HG02885 (cell line): ENCODE results near the gene ASB13.

Experiments used
- ATAC-seq: cut with Tn5 transposase; IDR thresholded peaks from one replicate; pipeline ENCODE4 v1.9.1; 2021; ENCODE audit warnings: mild to moderate bottlenecking; ENCODE audit not compliant: unreplicated experiment, poor library complexity

The ASB13 gene

GRCh38 chr10:5670662-5671375, 4.4 kb upstream of the ASB13 start:
- no peak for ATAC-seq

GRCh38 chr10:5669604-5670003, 3.2 kb upstream of the ASB13 start:
- no peak for ATAC-seq

GRCh38 chr10:5668429-5668828, 2.0 kb upstream of the ASB13 start:
- ATAC-seq, result no peak

GRCh38 chr10:5666841-5667630, 641 bp upstream of the ASB13 start:
- peak; percentile 3 for ATAC-seq

- no peak for ATAC-seq
Measured at GRCh38 chr10:5665373-5666007, 905 bp downstream of the ASB13 start.

- ATAC-seq, result no peak
Measured at GRCh38 chr10:5663692-5664427, 2.5 kb downstream of the ASB13 start.

GRCh38 chr10:5662708-5663579, 3.5 kb downstream of the ASB13 start:
- ATAC-seq, result no peak

GRCh38 chr10:5661043-5661442, 5.4 kb downstream of the ASB13 start:
- no peak for ATAC-seq

GRCh38 chr10:5659702-5660528, 6.5 kb downstream of the ASB13 start:
- ATAC-seq, result peak; percentile 72

- no peak for ATAC-seq
Measured at GRCh38 chr10:5658871-5659618, 7.3 kb downstream of the ASB13 start.

- no peak for ATAC-seq
Measured at GRCh38 chr10:5656737-5657579, 9.4 kb downstream of the ASB13 start.

GRCh38 chr10:5655121-5655520, 11.3 kb downstream of the ASB13 start:
- ATAC-seq, result no peak

GRCh38 chr10:5654218-5654755, 12.1 kb downstream of the ASB13 start:
- no peak for ATAC-seq

GRCh38 chr10:5652746-5653145, 13.6 kb downstream of the ASB13 start:
- ATAC-seq, result no peak

- ATAC-seq, result no peak
Measured at GRCh38 chr10:5651388-5651764, 15.0 kb downstream of the ASB13 start.

GRCh38 chr10:5650664-5651387, 15.6 kb downstream of the ASB13 start:
- ATAC-seq, result no peak
